Breast epithelium (tissue), 4 donors: ENCODE data around the gene TMEM178A. TPM values are rescaled to one million over a fixed set of nuclear protein-coding genes. Genes with fewer than 3 reads are reported as not detected.

Source experiments
- DNase-seq, 2 donors: peaks; one replicate each; pipeline ENCODE4 v3.0.0-alpha.2; 2019; ENCODE audit warnings: low spot score in 2 of 2
- H3K27ac ChIP-seq, 2 donors: fragments of 200-600 bp; sonication (generic) in 1 of 2; one replicate each; pipeline ENCODE4 v1.5.1; 2016 to 2019; ENCODE audit warnings: mild to moderate bottlenecking in 1 of 2
- H3K27me3 ChIP-seq, 2 donors: fragments of 200-600 bp; sonication (generic) in 1 of 2; one replicate each; pipeline versions ENCODE4 v1.5.1 to v1.6.0; 2017 to 2019; ENCODE audit warnings: control low read depth in 1 of 2, mild to moderate bottlenecking in 1 of 2
- H3K36me3 ChIP-seq: fragments of 200-600 bp; one replicate; pipeline ENCODE4 v1.5.1; 2019
- H3K4me1 ChIP-seq, 2 donors: fragments of 200-600 bp; sonication (generic); one replicate each; pipeline ENCODE4 v1.5.1; 2016 to 2019; ENCODE audit warnings: control low read depth in 1 of 2
- H3K4me3 ChIP-seq, 3 donors: fragments of 200-600 bp; sonication (generic); 1 replicate in 2 of 3; 2 replicates in 1 of 3; pipeline ENCODE4 v1.5.1; 2016 to 2019; ENCODE audit warnings: mild to moderate bottlenecking in 3 of 3, moderate library complexity in 2 of 3
- H3K9me3 ChIP-seq, 2 donors: fragments of 200-600 bp; sonication (generic) in 1 of 2; one replicate each; pipeline ENCODE4 v1.5.1; 2016 to 2019; ENCODE audit warnings: control low read depth in 1 of 2
- CTCF ChIP-seq, 3 donors: fragments of 450-650 bp; IDR thresholded peaks; one replicate each; pipeline ENCODE4 v1.5.1; 2016 to 2017; ENCODE audit warnings: antibody characterized with exemption in 3 of 3, mild to moderate bottlenecking in 3 of 3, moderate library complexity in 3 of 3
- POLR2A ChIP-seq: fragments of 450-650 bp; IDR thresholded peaks from one replicate; pipeline ENCODE4 v1.6.1; 2016; ENCODE audit warnings: antibody characterized with exemption, mild to moderate bottlenecking, moderate library complexity
- POLR2AphosphoS5 ChIP-seq, 3 donors: sonication (generic); formaldehyde crosslinking; IDR thresholded peaks; one replicate each; pipeline ENCODE4 v1.6.1; 2017; ENCODE audit warnings: antibody characterized with exemption in 3 of 3
- intact Hi-C: fragments of 100-400 bp; cut with DNase I; formaldehyde crosslinking; loops from one replicate; pipeline ENCODE4 v1.15.1; 2023; ENCODE audit warnings: low total_unique reads
- total RNA-seq, 3 donors: library from RNA; depleted of rRNA; stranded (reverse); fragments of >200 nt; gene quantifications; one replicate each; pipeline ENCODE4 v1.1.0, GENCODE V29; 2016

The TMEM178A gene
- total RNA-seq, 3 donors from 2014 or later, result 1.9 to 9.4 (median 3.6) TPM

- DNase-seq, result no peak
- Histone ChIP-seq H3K4me3 (no peak overlapping the region), H3K9me3 (no peaks in the 10 kb centered on the region), H3K27ac (no peak overlapping the region), H3K36me3 (no peaks in the 10 kb centered on the region), H3K27me3 (peaks cover 2 to 20% of the 10 kb centered on the region in 2 donors), H3K4me1 (no peaks in the 10 kb centered on the region)
- intact Hi-C loops, result no loop called here
- no peak for TF ChIP-seq POLR2A
- TF ChIP-seq POLR2AphosphoS5 (IDR thresholded peaks at IDR 0.05), result no peak
- TF ChIP-seq CTCF (IDR thresholded peaks at IDR 0.05), result no peak
Observed at GRCh38 chr2:39668576-39669080, 2.9 kb downstream of the TMEM178A start.

GRCh38 chr2:39671604-39672003 lies 5.9 kb downstream of the TMEM178A start:
- no peak for TF ChIP-seq POLR2AphosphoS5 (IDR thresholded peaks at IDR 0.05)
- no peak for TF ChIP-seq CTCF (IDR thresholded peaks at IDR 0.05)
- no peak for TF ChIP-seq POLR2A
- no peaks in the 10 kb centered on the region for H3K36me3 ChIP-seq
- H3K27ac ChIP-seq, result no peak overlapping the region
- no peaks in the 10 kb centered on the region for H3K4me1 ChIP-seq
- no peaks in the 10 kb centered on the region for H3K9me3 ChIP-seq
- peaks cover 2 to 18% of the 10 kb centered on the region in 2 donors for H3K27me3 ChIP-seq
- intact Hi-C loops, result no loop called here
- DNase-seq, result no peak
- H3K4me3 ChIP-seq, result no peak overlapping the region

- DNase-seq, result no peak
- H3K36me3 ChIP-seq, result no peaks in the 10 kb centered on the region
- H3K27me3 ChIP-seq, result peaks cover 0 to 6% of the 10 kb centered on the region in 2 donors
- no peaks in the 10 kb centered on the region for H3K4me1 ChIP-seq
- TF ChIP-seq POLR2A (no peak), POLR2AphosphoS5 (IDR thresholded peaks at IDR 0.05) (no peak), CTCF (IDR thresholded peaks at IDR 0.05) (no peak)
- no peak overlapping the region for H3K27ac ChIP-seq
- H3K4me3 ChIP-seq, result no peak overlapping the region
- intact Hi-C loops, result no loop called here
- H3K9me3 ChIP-seq, result peaks cover 0 to under 1% of the 10 kb centered on the region in 2 donors
Observed at GRCh38 chr2:39673018-39673417, 7.3 kb downstream of the TMEM178A start.

GRCh38 chr2:39676342-39676741 lies 10.6 kb downstream of the TMEM178A start:
- H3K9me3 ChIP-seq, result peaks cover 0 to 5% of the 10 kb centered on the region in 2 donors
- DNase-seq, result no peak
- TF ChIP-seq POLR2A, result no peak
- TF ChIP-seq POLR2AphosphoS5 (IDR thresholded peaks at IDR 0.05), result no peak
- TF ChIP-seq CTCF (IDR thresholded peaks at IDR 0.05), result no peak
- H3K4me3 ChIP-seq, result no peak overlapping the region
- no peaks in the 10 kb centered on the region for H3K36me3 ChIP-seq
- H3K27me3 ChIP-seq, result no peaks in the 10 kb centered on the region
- no peak overlapping the region for H3K27ac ChIP-seq
- no peaks in the 10 kb centered on the region for H3K4me1 ChIP-seq
- intact Hi-C loops, result no loop called here

- H3K4me1 ChIP-seq, result no peaks in the 10 kb centered on the region
- H3K9me3 ChIP-seq, result peaks cover 0 to 5% of the 10 kb centered on the region in 2 donors
- no peak overlapping the region for H3K27ac ChIP-seq
- intact Hi-C loops, result no loop called here
- no peak for TF ChIP-seq POLR2A
- TF ChIP-seq POLR2AphosphoS5 (IDR thresholded peaks at IDR 0.05), result no peak
- no peak for TF ChIP-seq CTCF (IDR thresholded peaks at IDR 0.05)
- H3K36me3 ChIP-seq, result no peaks in the 10 kb centered on the region
- H3K27me3 ChIP-seq, result no peaks in the 10 kb centered on the region
- DNase-seq, result no peak
- no peak overlapping the region for H3K4me3 ChIP-seq
Observed at GRCh38 chr2:39678170-39678569, 12.5 kb downstream of the TMEM178A start.
